ENCODE measurements around the gene WDR45B.

The WDR45B gene

GRCh38 chr17:82590216-82590615, 58.0 kb downstream of the WDR45B start:
- H3K4me2 ChIP-seq (ENCODE audit: low read length): no peak overlapping the region
- H3K9me2 ChIP-seq (replicated peaks; ENCODE audit: control insufficient read depth, low read length): no peaks in the 10 kb centered on the region
- H3K9me3 ChIP-seq (ENCODE audit: control insufficient read depth, insufficient read depth, low read length): no peaks in the 10 kb centered on the region
- H3K27me3 ChIP-seq (ENCODE audit: control insufficient read depth, low read length): no peaks in the 10 kb centered on the region
- H3K4me1 ChIP-seq (ENCODE audit: control insufficient read depth, low read length): peaks cover 16% of the 10 kb centered on the region
- TF ChIP-seq EZH2phosphoT487 (IDR thresholded peaks at IDR 0.05; ENCODE audit: borderline replicate concordance, low read length): no peak
- H3K4me3 ChIP-seq (ENCODE audit: low read length): no peak overlapping the region
- peaks cover 49% of the 10 kb centered on the region for H3K36me3 ChIP-seq (ENCODE audit: control insufficient read depth, low read length)
- peaks cover 14% of the 10 kb centered on the region for H3K79me2 ChIP-seq (ENCODE audit: control insufficient read depth, low read length)
- peaks cover 25% of the 10 kb centered on the region for H3F3A ChIP-seq (ENCODE audit: control insufficient read depth, insufficient read depth)
- peaks cover 5% of the 10 kb centered on the region; the same call in 1 of the 2 replicates for H4K20me1 ChIP-seq (ENCODE audit: control insufficient read depth, insufficient read depth, low read depth, low read length)
- H3K27ac ChIP-seq (ENCODE audit: low read depth, low read length): no peak overlapping the region

- H4K20me1 ChIP-seq (ENCODE audit: control insufficient read depth, insufficient read depth, low read depth, low read length): peaks cover 5% of the 10 kb centered on the region; the same call in 1 of the 2 replicates
- peaks cover 16% of the 10 kb centered on the region for H3K4me1 ChIP-seq (ENCODE audit: control insufficient read depth, low read length)
- no peak overlapping the region for H3K27ac ChIP-seq (ENCODE audit: low read depth, low read length)
- no peak overlapping the region for H3K4me2 ChIP-seq (ENCODE audit: low read length)
- H3K36me3 ChIP-seq (ENCODE audit: control insufficient read depth, low read length): peaks cover 49% of the 10 kb centered on the region
- TF ChIP-seq CTCF (IDR thresholded peaks at IDR 0.05; ENCODE audit: low read depth, low read length, poor library complexity, severe bottlenecking) (no peak), EZH2phosphoT487 (IDR thresholded peaks at IDR 0.05; ENCODE audit: borderline replicate concordance, low read length) (no peak)
- H3K4me3 ChIP-seq (ENCODE audit: low read length): no peak overlapping the region
- peaks cover 25% of the 10 kb centered on the region for H3F3A ChIP-seq (ENCODE audit: control insufficient read depth, insufficient read depth)
- H3K9me2 ChIP-seq (replicated peaks; ENCODE audit: control insufficient read depth, low read length): no peaks in the 10 kb centered on the region
- H3K27me3 ChIP-seq (ENCODE audit: control insufficient read depth, low read length): no peaks in the 10 kb centered on the region
- H3K79me2 ChIP-seq (ENCODE audit: control insufficient read depth, low read length): peaks cover 12% of the 10 kb centered on the region
- no peaks in the 10 kb centered on the region for H3K9me3 ChIP-seq (ENCODE audit: control insufficient read depth, insufficient read depth, low read length)
These were observed 58.4 kb downstream of the WDR45B start for GRCh38 chr17:82589851-82590180.

- peaks cover 13% of the 10 kb centered on the region for H3K4me1 ChIP-seq (ENCODE audit: control insufficient read depth, low read length)
- H3K9me3 ChIP-seq (ENCODE audit: control insufficient read depth, insufficient read depth, low read length): no peaks in the 10 kb centered on the region
- H4K20me1 ChIP-seq (ENCODE audit: control insufficient read depth, insufficient read depth, low read depth, low read length): peaks cover 3% of the 10 kb centered on the region; the same call in 1 of the 2 replicates
- no peaks in the 10 kb centered on the region for H3K27me3 ChIP-seq (ENCODE audit: control insufficient read depth, low read length)
- no peak overlapping the region for H3K4me2 ChIP-seq (ENCODE audit: low read length)
- peaks cover 51% of the 10 kb centered on the region for H3K36me3 ChIP-seq (ENCODE audit: control insufficient read depth, low read length)
- no peak overlapping the region for H3K27ac ChIP-seq (ENCODE audit: low read depth, low read length)
- no peaks in the 10 kb centered on the region for H3K9me2 ChIP-seq (replicated peaks; ENCODE audit: control insufficient read depth, low read length)
- H3K4me3 ChIP-seq (ENCODE audit: low read length): no peak overlapping the region
- H3F3A ChIP-seq (ENCODE audit: control insufficient read depth, insufficient read depth): peaks cover 25% of the 10 kb centered on the region
- TF ChIP-seq EZH2phosphoT487 (IDR thresholded peaks at IDR 0.05; ENCODE audit: borderline replicate concordance, low read length): no peak
- no peak for TF ChIP-seq CTCF (IDR thresholded peaks at IDR 0.05; ENCODE audit: low read depth, low read length, poor library complexity, severe bottlenecking)
- H3K79me2 ChIP-seq (ENCODE audit: control insufficient read depth, low read length): peaks cover 3% of the 10 kb centered on the region
These were observed 59.7 kb downstream of the WDR45B start for GRCh38 chr17:82588266-82589175.

Data from DOHH2 (cell line).